ENCODE results near the gene HIF3A. TPM values are rescaled to one million over a fixed set of nuclear protein-coding genes. Genes with fewer than 3 reads are reported as not detected.

HIF3A gene
- total RNA-seq = 10 to 100 TPM; 42.8 to 97.6 TPM

DNA sequence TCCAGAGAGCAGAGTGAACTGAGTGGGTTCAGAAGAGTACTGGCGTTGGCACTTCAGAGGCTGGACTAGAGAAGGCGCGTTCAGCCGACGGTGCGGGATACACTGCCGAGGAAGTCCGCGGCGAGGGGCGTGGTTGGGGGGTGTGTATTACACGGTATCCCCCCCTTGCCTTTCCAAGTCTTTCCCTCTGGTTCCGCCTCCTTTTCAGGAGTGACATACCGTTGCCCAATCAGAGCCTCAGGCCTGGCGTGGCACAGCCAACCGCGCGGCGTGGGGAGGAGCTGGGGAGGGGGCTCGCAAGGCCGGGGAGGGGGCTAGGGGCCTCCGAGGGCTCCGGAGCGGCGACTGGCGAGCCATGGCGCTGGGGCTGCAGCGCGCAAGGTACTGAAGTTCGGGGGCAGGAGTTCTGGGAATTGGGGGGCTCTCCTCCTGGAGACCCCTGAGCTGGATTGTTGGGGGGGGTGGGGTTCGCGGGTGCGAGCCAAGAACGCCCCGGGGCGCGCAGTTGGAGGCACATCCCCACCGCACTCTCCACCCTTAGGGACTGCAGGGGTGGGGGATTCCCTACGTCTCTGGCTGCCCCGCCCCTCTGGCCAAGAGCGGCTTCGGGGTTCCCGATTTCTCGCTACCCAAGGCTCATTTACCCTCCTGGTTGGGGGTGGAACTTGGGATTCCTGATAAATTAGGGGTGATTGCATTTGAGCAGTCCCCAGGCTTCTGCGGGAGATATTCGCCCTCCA is at the start of gene HIF3A:
HIF3A (plus strand) TSS at position 321 of the 740 bp plus-strand sequence; CDS start at position 356, 35 bp downstream.
- Histone ChIP-seq H3K36me3 (no peaks in the 10 kb centered on the region), H3K9me3 (no peaks in the 10 kb centered on the region), H3K27ac (peak within 1 kb of the TSS; percentile 91 to 95), H3K4me1 (replicated peaks) (peaks cover 20% of the 10 kb centered on the region), H3K27me3 (replicated peaks; ENCODE audit: insufficient read depth) (no peaks in the 10 kb centered on the region), H3K4me3 (peak within 1 kb of the TSS; percentile 27 to 35)
- WGBS = 6% methylated on average over 46 of the region's 46 CpGs
- DNase-seq (ENCODE audit: low spot score) = peak; percentile 54
- TF ChIP-seq, protein P1, sequence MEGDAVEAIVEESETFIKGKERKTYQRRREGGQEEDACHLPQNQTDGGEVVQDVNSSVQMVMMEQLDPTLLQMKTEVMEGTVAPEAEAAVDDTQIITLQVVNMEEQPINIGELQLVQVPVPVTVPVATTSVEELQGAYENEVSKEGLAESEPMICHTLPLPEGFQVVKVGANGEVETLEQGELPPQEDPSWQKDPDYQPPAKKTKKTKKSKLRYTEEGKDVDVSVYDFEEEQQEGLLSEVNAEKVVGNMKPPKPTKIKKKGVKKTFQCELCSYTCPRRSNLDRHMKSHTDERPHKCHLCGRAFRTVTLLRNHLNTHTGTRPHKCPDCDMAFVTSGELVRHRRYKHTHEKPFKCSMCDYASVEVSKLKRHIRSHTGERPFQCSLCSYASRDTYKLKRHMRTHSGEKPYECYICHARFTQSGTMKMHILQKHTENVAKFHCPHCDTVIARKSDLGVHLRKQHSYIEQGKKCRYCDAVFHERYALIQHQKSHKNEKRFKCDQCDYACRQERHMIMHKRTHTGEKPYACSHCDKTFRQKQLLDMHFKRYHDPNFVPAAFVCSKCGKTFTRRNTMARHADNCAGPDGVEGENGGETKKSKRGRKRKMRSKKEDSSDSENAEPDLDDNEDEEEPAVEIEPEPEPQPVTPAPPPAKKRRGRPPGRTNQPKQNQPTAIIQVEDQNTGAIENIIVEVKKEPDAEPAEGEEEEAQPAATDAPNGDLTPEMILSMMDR (IDR thresholded peaks at IDR 0.05) = no peak
- TF ChIP-seq POLR2A (IDR thresholded peaks at IDR 0.05) (no peak), POLR2AphosphoS5 (IDR thresholded peaks at IDR 0.05) (peak; percentile 24)
- intact Hi-C loops (cut with DNase I) = no loop called here

DNA sequence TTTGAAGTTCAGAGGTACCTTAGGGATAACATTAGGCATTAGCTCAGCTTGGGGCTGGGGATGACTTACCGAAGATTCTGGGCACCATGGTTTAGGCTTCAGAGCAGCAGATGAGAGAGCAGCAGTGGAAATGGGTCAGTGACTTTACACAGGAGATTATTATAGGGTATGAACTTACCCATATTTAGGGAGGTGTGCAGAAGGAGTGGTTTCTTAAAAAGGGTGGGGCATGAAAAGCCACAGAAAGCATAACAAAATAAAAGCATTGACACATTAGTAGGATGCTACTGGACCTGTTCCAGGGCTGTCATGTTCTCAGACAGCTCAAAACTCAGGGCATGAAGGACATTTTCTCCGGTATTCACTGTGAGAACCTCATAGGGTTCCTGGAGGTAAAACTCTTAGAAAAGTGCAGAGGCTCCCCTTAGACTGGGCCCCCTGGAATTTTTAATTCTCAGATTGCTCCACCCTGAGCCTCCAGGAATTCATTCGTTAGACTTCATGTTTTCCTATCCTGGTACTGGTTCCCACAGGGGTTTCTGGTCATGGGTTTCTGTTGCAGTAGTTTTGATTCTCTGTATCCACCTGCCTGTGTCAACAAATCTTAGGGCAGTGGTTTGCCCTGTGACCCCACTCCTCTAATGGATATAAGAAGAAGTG is 46.6 kb upstream of the HIF3A start:
- no peaks in the 10 kb centered on the region for H3K36me3 ChIP-seq
- no peaks in the 10 kb centered on the region for H3K4me1 ChIP-seq (replicated peaks)
- H3K9me3 ChIP-seq = no peaks in the 10 kb centered on the region
- no peak overlapping the region for H3K4me3 ChIP-seq
- no peaks in the 10 kb centered on the region for H3K27me3 ChIP-seq (replicated peaks; ENCODE audit: insufficient read depth)
- WGBS = 44% methylated on average over 3 of the region's 3 CpGs
- H3K27ac ChIP-seq = no peak overlapping the region
- TF ChIP-seq POLR2AphosphoS5 (IDR thresholded peaks at IDR 0.05) (no peak), POLR2A (IDR thresholded peaks at IDR 0.05) (no peak)
- TF ChIP-seq, protein P1 (IDR thresholded peaks at IDR 0.05) = no peak
- intact Hi-C loops (cut with DNase I) = no loop called here
- no peak for DNase-seq (ENCODE audit: low spot score)

DNA sequence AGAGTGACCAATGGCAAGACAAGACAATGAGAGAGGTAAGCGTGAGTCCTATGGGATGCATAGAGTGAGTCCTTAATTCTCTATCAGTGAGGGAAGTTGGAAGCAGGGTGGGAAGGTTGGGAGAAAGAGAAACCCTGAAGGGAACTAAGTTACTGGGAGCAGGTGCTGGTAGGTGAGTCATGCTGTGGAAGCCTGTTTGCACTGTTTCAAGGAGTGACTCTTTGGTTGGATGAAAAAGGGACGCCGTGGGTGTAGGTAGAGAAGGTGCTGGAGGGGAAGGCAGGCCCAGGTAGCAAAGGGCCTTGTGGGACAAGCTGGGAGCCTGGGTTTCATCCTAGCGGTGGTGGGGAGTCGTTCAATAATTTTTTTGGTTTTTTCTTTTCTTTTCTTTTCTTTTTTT is 45.4 kb upstream of the HIF3A start:
- Histone ChIP-seq H3K27ac (no peak overlapping the region), H3K36me3 (no peaks in the 10 kb centered on the region), H3K27me3 (replicated peaks; ENCODE audit: insufficient read depth) (no peaks in the 10 kb centered on the region), H3K4me1 (replicated peaks) (no peaks in the 10 kb centered on the region), H3K4me3 (no peak overlapping the region), H3K9me3 (no peaks in the 10 kb centered on the region)
- TF ChIP-seq POLR2A (IDR thresholded peaks at IDR 0.05) (no peak), POLR2AphosphoS5 (IDR thresholded peaks at IDR 0.05) (no peak)
- TF ChIP-seq, protein P1 (IDR thresholded peaks at IDR 0.05) = no peak
- intact Hi-C loops (cut with DNase I) = no loop called here
- no peak for DNase-seq (ENCODE audit: low spot score)
- 65% methylated on average over 5 of the region's 5 CpGs for WGBS

DNA sequence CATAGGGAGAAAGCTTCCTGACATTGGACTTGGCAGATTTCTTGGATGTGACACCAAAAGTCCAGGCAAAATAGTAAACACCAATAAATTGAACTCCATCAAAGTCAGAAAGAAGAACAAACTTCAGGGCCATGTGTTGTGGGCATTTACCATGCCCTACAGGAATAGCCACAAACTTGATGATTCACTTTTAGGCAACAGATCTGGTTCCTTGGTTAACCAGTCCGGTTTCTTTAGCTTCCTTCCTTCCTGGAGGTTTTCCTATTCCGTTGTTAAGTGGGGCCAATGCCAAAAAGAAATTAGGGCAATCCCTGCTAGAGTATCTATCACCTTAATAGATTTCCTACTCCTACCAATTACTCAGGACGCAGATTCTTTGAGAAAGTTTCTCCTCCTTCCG is 42.1 kb upstream of the HIF3A start:
- H3K36me3 ChIP-seq = no peaks in the 10 kb centered on the region
- intact Hi-C loops (cut with DNase I) = no loop called here
- H3K9me3 ChIP-seq = no peaks in the 10 kb centered on the region
- H3K4me1 ChIP-seq (replicated peaks) = no peaks in the 10 kb centered on the region
- H3K27ac ChIP-seq = no peak overlapping the region
- no peak for DNase-seq (ENCODE audit: low spot score)
- WGBS = 59% methylated on average over 4 of the region's 4 CpGs
- no peaks in the 10 kb centered on the region for H3K27me3 ChIP-seq (replicated peaks; ENCODE audit: insufficient read depth)
- H3K4me3 ChIP-seq = no peak overlapping the region
- TF ChIP-seq POLR2A (IDR thresholded peaks at IDR 0.05) (no peak), POLR2AphosphoS5 (IDR thresholded peaks at IDR 0.05) (no peak)
- TF ChIP-seq, protein P1 (IDR thresholded peaks at IDR 0.05) = no peak
